Measurements from ENCODE around the gene SFXN2. TPM values are rescaled to one million over a fixed set of nuclear protein-coding genes. Genes with fewer than 3 reads are reported as not detected.

The SFXN2 gene
- polyA plus RNA-seq, 1 donor: 27.3 TPM

- H3K27me3 ChIP-seq (ENCODE audit: control insufficient read depth, insufficient read depth, low read length): no peaks in the 10 kb centered on the region
- DNase-seq: no peak
- H3K27ac ChIP-seq (ENCODE audit: low read length): no peak overlapping the region
- WGBS (ENCODE audit: insufficient coverage, low lambda C conversion rate): no CpG with 5 or more reads among the region's 3 CpGs
- no peak overlapping the region for H3K4me3 ChIP-seq (ENCODE audit: low read length)
- H3K4me1 ChIP-seq (ENCODE audit: control insufficient read depth, insufficient read depth, low read length): peaks cover 9% of the 10 kb centered on the region
- H3K36me3 ChIP-seq (ENCODE audit: control insufficient read depth, insufficient read depth, low read length): peaks cover 2% of the 10 kb centered on the region
- no peaks in the 10 kb centered on the region for H3K9me3 ChIP-seq (ENCODE audit: control insufficient read depth, low read depth, low read length)
These were observed 5.9 kb downstream of the SFXN2 start for GRCh38 chr10:102720337-102720736.

GRCh38 chr10:102720775-102721301 is 6.4 kb downstream of the SFXN2 start:
- DNase-seq: no peak
- Histone ChIP-seq H3K27me3 (ENCODE audit: control insufficient read depth, insufficient read depth, low read length) (no peaks in the 10 kb centered on the region), H3K9me3 (ENCODE audit: control insufficient read depth, low read depth, low read length) (no peaks in the 10 kb centered on the region), H3K27ac (ENCODE audit: low read length) (no peak overlapping the region), H3K4me1 (ENCODE audit: control insufficient read depth, insufficient read depth, low read length) (peaks cover 9% of the 10 kb centered on the region), H3K4me3 (ENCODE audit: low read length) (no peak overlapping the region), H3K36me3 (ENCODE audit: control insufficient read depth, insufficient read depth, low read length) (peaks cover 2% of the 10 kb centered on the region)
- WGBS (ENCODE audit: insufficient coverage, low lambda C conversion rate): no CpG with 5 or more reads among the region's 6 CpGs

GRCh38 chr10:102721954-102722353 is 7.5 kb downstream of the SFXN2 start:
- no peaks in the 10 kb centered on the region for H3K27me3 ChIP-seq (ENCODE audit: control insufficient read depth, insufficient read depth, low read length)
- H3K4me3 ChIP-seq (ENCODE audit: low read length): no peak overlapping the region
- H3K27ac ChIP-seq (ENCODE audit: low read length): no peak overlapping the region
- H3K4me1 ChIP-seq (ENCODE audit: control insufficient read depth, insufficient read depth, low read length): peaks cover 9% of the 10 kb centered on the region
- H3K9me3 ChIP-seq (ENCODE audit: control insufficient read depth, low read depth, low read length): no peaks in the 10 kb centered on the region
- DNase-seq: no peak
- 78% methylated on average over 4 of the region's 4 CpGs for WGBS (ENCODE audit: insufficient coverage, low lambda C conversion rate)
- H3K36me3 ChIP-seq (ENCODE audit: control insufficient read depth, insufficient read depth, low read length): peaks cover 10% of the 10 kb centered on the region

GRCh38 chr10:102723989-102724388 is 9.6 kb downstream of the SFXN2 start:
- 95% methylated on average over 3 of the region's 4 CpGs for whole genome bisulfite sequencing (ENCODE audit: insufficient coverage, low lambda C conversion rate)
- Histone ChIP-seq H3K4me3 (ENCODE audit: low read length) (no peak overlapping the region), H3K36me3 (ENCODE audit: control insufficient read depth, insufficient read depth, low read length) (peaks cover 21% of the 10 kb centered on the region), H3K4me1 (ENCODE audit: control insufficient read depth, insufficient read depth, low read length) (peaks cover 2% of the 10 kb centered on the region), H3K9me3 (ENCODE audit: control insufficient read depth, low read depth, low read length) (no peaks in the 10 kb centered on the region), H3K27ac (ENCODE audit: low read length) (no peak overlapping the region), H3K27me3 (ENCODE audit: control insufficient read depth, insufficient read depth, low read length) (no peaks in the 10 kb centered on the region)
- DNase-seq: no peak

DNA sequence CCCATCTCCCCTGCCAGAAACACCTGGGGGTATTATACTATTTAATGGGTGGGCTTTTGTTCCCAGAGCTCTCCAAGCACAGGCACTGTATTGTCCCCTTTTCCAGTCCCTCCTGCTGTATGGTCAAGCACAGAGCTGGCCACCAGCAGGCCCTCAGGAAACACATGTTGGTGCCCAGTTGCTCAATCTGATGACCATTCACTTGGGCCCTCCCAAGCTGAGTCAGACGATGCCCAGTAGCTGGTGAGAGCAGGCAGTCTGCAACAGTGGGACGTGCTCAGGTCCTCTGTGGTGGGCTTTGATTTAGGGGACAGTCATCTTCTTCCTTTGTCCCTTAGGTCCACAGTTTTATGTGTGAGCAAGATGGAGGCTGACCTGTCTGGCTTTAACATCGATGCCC is 11.8 kb downstream of the SFXN2 start:
- Histone ChIP-seq H3K27me3 (ENCODE audit: control insufficient read depth, insufficient read depth, low read length) (no peaks in the 10 kb centered on the region), H3K36me3 (ENCODE audit: control insufficient read depth, insufficient read depth, low read length) (peaks cover 26% of the 10 kb centered on the region), H3K4me3 (ENCODE audit: low read length) (no peak overlapping the region), H3K4me1 (ENCODE audit: control insufficient read depth, insufficient read depth, low read length) (no peaks in the 10 kb centered on the region), H3K27ac (ENCODE audit: low read length) (no peak overlapping the region), H3K9me3 (ENCODE audit: control insufficient read depth, low read depth, low read length) (no peaks in the 10 kb centered on the region)
- WGBS (ENCODE audit: insufficient coverage, low lambda C conversion rate): no CpG with 5 or more reads among the region's 3 CpGs
- no peak for DNase-seq

- Histone ChIP-seq H3K9me3 (ENCODE audit: control insufficient read depth, low read depth, low read length) (no peaks in the 10 kb centered on the region), H3K4me3 (ENCODE audit: low read length) (no peak overlapping the region), H3K4me1 (ENCODE audit: control insufficient read depth, insufficient read depth, low read length) (no peaks in the 10 kb centered on the region), H3K27ac (ENCODE audit: low read length) (no peak overlapping the region), H3K36me3 (ENCODE audit: control insufficient read depth, insufficient read depth, low read length) (peaks cover 33% of the 10 kb centered on the region), H3K27me3 (ENCODE audit: control insufficient read depth, insufficient read depth, low read length) (no peaks in the 10 kb centered on the region)
- DNase-seq: no peak
- 71% methylated on average over 1 of the region's 13 CpGs for WGBS (ENCODE audit: insufficient coverage, low lambda C conversion rate)
These were observed 12.8 kb downstream of the SFXN2 start for GRCh38 chr10:102727037-102727818.

DNA sequence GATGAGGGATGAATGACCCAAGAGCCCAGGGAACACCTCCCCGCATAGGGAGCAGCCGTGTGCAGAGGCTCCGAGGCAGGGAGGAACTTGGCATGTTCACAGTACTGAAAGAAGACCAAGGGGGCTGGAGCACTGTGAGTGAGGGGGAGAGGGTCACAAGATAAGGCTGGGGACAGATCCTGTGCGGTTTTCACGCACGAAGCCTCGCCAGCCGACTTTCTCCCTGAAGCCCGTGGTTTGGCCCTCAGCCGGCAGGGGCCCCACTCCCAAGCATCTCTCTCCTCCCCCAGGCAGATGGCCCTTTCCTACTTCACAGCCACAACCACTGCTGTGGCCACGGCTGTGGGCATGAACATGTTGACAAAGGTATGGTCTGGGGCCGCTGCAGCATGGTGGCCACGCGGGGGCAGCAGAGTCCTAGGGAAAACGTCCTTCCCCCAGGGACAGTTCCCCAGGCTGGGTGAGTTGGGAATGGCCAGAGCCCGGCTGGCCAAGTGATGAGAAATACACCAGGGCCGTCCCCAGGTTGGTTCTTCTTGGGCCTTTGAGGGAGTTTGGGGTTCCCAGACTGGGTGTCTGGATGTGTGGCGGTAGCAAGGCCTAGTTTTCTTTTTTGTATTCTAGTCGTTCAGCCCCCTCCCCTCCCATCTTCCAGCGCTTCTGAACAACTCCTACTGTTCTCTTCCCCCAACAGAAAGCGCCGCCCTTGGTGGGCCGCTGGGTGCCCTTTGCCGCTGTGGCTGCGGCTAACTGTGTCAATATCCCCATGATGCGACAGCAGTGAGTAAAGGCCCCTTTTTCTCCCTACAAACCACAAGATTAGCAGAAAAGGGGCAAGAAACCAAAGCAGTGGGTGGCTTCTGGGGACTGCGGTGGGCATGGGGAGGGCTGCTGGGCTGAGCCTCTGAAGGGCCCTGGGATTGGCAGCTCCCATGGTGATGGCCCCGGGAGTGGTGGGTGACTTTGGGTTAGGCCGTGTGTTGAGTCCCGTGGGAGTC is 14.9 kb downstream of the SFXN2 start:
- Histone ChIP-seq H3K9me3 (ENCODE audit: control insufficient read depth, low read depth, low read length) (no peaks in the 10 kb centered on the region), H3K4me3 (ENCODE audit: low read length) (no peak overlapping the region), H3K27me3 (ENCODE audit: control insufficient read depth, insufficient read depth, low read length) (no peaks in the 10 kb centered on the region), H3K4me1 (ENCODE audit: control insufficient read depth, insufficient read depth, low read length) (no peaks in the 10 kb centered on the region), H3K27ac (ENCODE audit: low read length) (no peak overlapping the region), H3K36me3 (ENCODE audit: control insufficient read depth, insufficient read depth, low read length) (peaks cover 47% of the 10 kb centered on the region)
- peak; percentile 53 to 70 for DNase-seq
- WGBS (ENCODE audit: insufficient coverage, low lambda C conversion rate): no CpG with 5 or more reads among the region's 30 CpGs

- no peak overlapping the region for H3K4me3 ChIP-seq (ENCODE audit: low read length)
- H3K27ac ChIP-seq (ENCODE audit: low read length): no peak overlapping the region
- no peak for DNase-seq
- H3K4me1 ChIP-seq (ENCODE audit: control insufficient read depth, insufficient read depth, low read length): no peaks in the 10 kb centered on the region
- peaks cover 52% of the 10 kb centered on the region for H3K36me3 ChIP-seq (ENCODE audit: control insufficient read depth, insufficient read depth, low read length)
- H3K27me3 ChIP-seq (ENCODE audit: control insufficient read depth, insufficient read depth, low read length): no peaks in the 10 kb centered on the region
- no peaks in the 10 kb centered on the region for H3K9me3 ChIP-seq (ENCODE audit: control insufficient read depth, low read depth, low read length)
- no CpG with 5 or more reads among the region's 5 CpGs for WGBS (ENCODE audit: insufficient coverage, low lambda C conversion rate)
These were observed 16.9 kb downstream of the SFXN2 start for GRCh38 chr10:102731222-102731800.

- H3K9me3 ChIP-seq (ENCODE audit: control insufficient read depth, low read depth, low read length): no peaks in the 10 kb centered on the region
- no peak overlapping the region for H3K4me3 ChIP-seq (ENCODE audit: low read length)
- no CpG with 5 or more reads among the region's 1 CpG for WGBS (ENCODE audit: insufficient coverage, low lambda C conversion rate)
- H3K27ac ChIP-seq (ENCODE audit: low read length): no peak overlapping the region
- H3K27me3 ChIP-seq (ENCODE audit: control insufficient read depth, insufficient read depth, low read length): no peaks in the 10 kb centered on the region
- H3K36me3 ChIP-seq (ENCODE audit: control insufficient read depth, insufficient read depth, low read length): peaks cover 44% of the 10 kb centered on the region
- DNase-seq: no peak
- no peaks in the 10 kb centered on the region for H3K4me1 ChIP-seq (ENCODE audit: control insufficient read depth, insufficient read depth, low read length)
These were observed 18.2 kb downstream of the SFXN2 start for GRCh38 chr10:102732661-102733060.

- Histone ChIP-seq H3K27me3 (ENCODE audit: control insufficient read depth, insufficient read depth, low read length) (no peaks in the 10 kb centered on the region), H3K36me3 (ENCODE audit: control insufficient read depth, insufficient read depth, low read length) (peaks cover 37% of the 10 kb centered on the region), H3K4me3 (ENCODE audit: low read length) (no peak overlapping the region), H3K27ac (ENCODE audit: low read length) (no peak overlapping the region), H3K4me1 (ENCODE audit: control insufficient read depth, insufficient read depth, low read length) (peaks cover 7% of the 10 kb centered on the region), H3K9me3 (ENCODE audit: control insufficient read depth, low read depth, low read length) (no peaks in the 10 kb centered on the region)
- DNase-seq: no peak
- WGBS (ENCODE audit: insufficient coverage, low lambda C conversion rate): 80% methylated on average over 2 of the region's 9 CpGs
These were observed 20.7 kb downstream of the SFXN2 start for GRCh38 chr10:102735065-102735562.
